ENCODE results near the gene TTLL9. TPM values are rescaled to one million over a fixed set of nuclear protein-coding genes. Genes with fewer than 3 reads are reported as not detected.

The TTLL9 gene
- polyA plus RNA-seq, 1 donor from 2014 or later, result 8.0 TPM

GRCh38 chr20:31840906-31841816 is 29.3 kb upstream of the TTLL9 start:
- Histone ChIP-seq H3K9me3 (ENCODE audit: low read length) (no peaks in the 10 kb centered on the region), H4K20me1 (ENCODE audit: insufficient read depth) (no peaks in the 10 kb centered on the region), H3K9ac (ENCODE audit: low read length) (no peak overlapping the region), H3K4me3 (ENCODE audit: low read length) (no peak overlapping the region), H3K27ac (ENCODE audit: low read length) (no peak overlapping the region), H3K9me2 (ENCODE audit: insufficient read depth, low read length) (no peaks in the 10 kb centered on the region), H3K4me2 (ENCODE audit: low read length) (no peak overlapping the region), H3F3A (ENCODE audit: insufficient read depth, low read length, poor library complexity, severe bottlenecking) (no peaks in the 10 kb centered on the region), H3K79me2 (replicated peaks; ENCODE audit: insufficient read depth, low read length) (no peaks in the 10 kb centered on the region), H2AFZ (ENCODE audit: low read depth, low read length) (no peak overlapping the region), H3K27me3 (ENCODE audit: insufficient read depth, low read depth, low read length) (no peaks in the 10 kb centered on the region), H3K36me3 (ENCODE audit: insufficient read depth, low read length) (no peaks in the 10 kb centered on the region)
- TF ChIP-seq RAD21 (conservative IDR thresholded peaks at IDR 0.05) (no peak), EZH2 (IDR thresholded peaks at IDR 0.05; ENCODE audit: borderline replicate concordance, insufficient read depth, low read length, poor library complexity, severe bottlenecking) (no peak), MXI1 (conservative IDR thresholded peaks at IDR 0.05; ENCODE audit: poor library complexity, severe bottlenecking) (no peak), EP300 (conservative IDR thresholded peaks at IDR 0.05; ENCODE audit: poor library complexity, severe bottlenecking) (no peak), SMC3 (conservative IDR thresholded peaks at IDR 0.05; ENCODE audit: poor library complexity) (no peak), TAF1 (IDR thresholded peaks at IDR 0.05; ENCODE audit: low read depth) (no peak), CTCF (IDR thresholded peaks at IDR 0.05; ENCODE audit: poor library complexity, severe bottlenecking) (no peak), POLR2AphosphoS5 (IDR thresholded peaks at IDR 0.05) (no peak)
- TF ChIP-seq, protein P1, sequence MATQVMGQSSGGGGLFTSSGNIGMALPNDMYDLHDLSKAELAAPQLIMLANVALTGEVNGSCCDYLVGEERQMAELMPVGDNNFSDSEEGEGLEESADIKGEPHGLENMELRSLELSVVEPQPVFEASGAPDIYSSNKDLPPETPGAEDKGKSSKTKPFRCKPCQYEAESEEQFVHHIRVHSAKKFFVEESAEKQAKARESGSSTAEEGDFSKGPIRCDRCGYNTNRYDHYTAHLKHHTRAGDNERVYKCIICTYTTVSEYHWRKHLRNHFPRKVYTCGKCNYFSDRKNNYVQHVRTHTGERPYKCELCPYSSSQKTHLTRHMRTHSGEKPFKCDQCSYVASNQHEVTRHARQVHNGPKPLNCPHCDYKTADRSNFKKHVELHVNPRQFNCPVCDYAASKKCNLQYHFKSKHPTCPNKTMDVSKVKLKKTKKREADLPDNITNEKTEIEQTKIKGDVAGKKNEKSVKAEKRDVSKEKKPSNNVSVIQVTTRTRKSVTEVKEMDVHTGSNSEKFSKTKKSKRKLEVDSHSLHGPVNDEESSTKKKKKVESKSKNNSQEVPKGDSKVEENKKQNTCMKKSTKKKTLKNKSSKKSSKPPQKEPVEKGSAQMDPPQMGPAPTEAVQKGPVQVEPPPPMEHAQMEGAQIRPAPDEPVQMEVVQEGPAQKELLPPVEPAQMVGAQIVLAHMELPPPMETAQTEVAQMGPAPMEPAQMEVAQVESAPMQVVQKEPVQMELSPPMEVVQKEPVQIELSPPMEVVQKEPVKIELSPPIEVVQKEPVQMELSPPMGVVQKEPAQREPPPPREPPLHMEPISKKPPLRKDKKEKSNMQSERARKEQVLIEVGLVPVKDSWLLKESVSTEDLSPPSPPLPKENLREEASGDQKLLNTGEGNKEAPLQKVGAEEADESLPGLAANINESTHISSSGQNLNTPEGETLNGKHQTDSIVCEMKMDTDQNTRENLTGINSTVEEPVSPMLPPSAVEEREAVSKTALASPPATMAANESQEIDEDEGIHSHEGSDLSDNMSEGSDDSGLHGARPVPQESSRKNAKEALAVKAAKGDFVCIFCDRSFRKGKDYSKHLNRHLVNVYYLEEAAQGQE (IDR thresholded peaks at IDR 0.05; ENCODE audit: borderline replicate concordance), result no peak

DNA sequence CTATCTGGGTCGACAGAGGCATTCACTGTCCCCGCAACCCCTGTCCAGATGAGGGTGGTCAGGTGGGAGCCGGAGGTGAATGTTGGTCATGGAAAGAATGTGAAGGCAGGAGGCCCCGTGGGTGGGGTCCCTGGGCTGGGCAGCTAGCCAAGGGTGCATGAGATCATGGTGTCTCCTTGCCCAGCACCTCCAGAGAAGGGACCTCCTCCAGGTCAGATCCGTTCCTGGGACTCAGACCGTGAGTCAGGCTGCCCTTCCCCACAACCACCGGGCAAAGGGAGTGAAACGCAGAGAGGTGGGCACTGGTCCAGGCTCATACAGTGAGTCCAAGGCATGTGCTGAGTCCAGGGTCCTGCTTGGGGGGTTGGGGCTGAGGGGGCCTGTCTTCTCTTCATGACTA is 28.5 kb upstream of the TTLL9 start:
- Histone ChIP-seq H3K36me3 (ENCODE audit: insufficient read depth, low read length) (no peaks in the 10 kb centered on the region), H3K27me3 (ENCODE audit: insufficient read depth, low read depth, low read length) (no peaks in the 10 kb centered on the region), H3K9me3 (ENCODE audit: low read length) (no peaks in the 10 kb centered on the region), H3K9me2 (ENCODE audit: insufficient read depth, low read length) (no peaks in the 10 kb centered on the region), H3K4me3 (ENCODE audit: low read length) (no peak overlapping the region), H3F3A (ENCODE audit: insufficient read depth, low read length, poor library complexity, severe bottlenecking) (no peaks in the 10 kb centered on the region), H3K79me2 (replicated peaks; ENCODE audit: insufficient read depth, low read length) (no peaks in the 10 kb centered on the region), H3K27ac (ENCODE audit: low read length) (no peak overlapping the region), H2AFZ (ENCODE audit: low read depth, low read length) (no peak overlapping the region), H4K20me1 (ENCODE audit: insufficient read depth) (no peaks in the 10 kb centered on the region), H3K9ac (ENCODE audit: low read length) (no peak overlapping the region), H3K4me2 (ENCODE audit: low read length) (no peak overlapping the region)
- TF ChIP-seq TAF1 (IDR thresholded peaks at IDR 0.05; ENCODE audit: low read depth), result no peak
- no peak for TF ChIP-seq CTCF (IDR thresholded peaks at IDR 0.05; ENCODE audit: poor library complexity, severe bottlenecking)
- no peak for TF ChIP-seq RAD21 (conservative IDR thresholded peaks at IDR 0.05)
- TF ChIP-seq, protein P1 (IDR thresholded peaks at IDR 0.05; ENCODE audit: borderline replicate concordance), result no peak
- TF ChIP-seq EP300 (conservative IDR thresholded peaks at IDR 0.05; ENCODE audit: poor library complexity, severe bottlenecking), result no peak
- no peak for TF ChIP-seq SMC3 (conservative IDR thresholded peaks at IDR 0.05; ENCODE audit: poor library complexity)
- no peak for TF ChIP-seq EZH2 (IDR thresholded peaks at IDR 0.05; ENCODE audit: borderline replicate concordance, insufficient read depth, low read length, poor library complexity, severe bottlenecking)
- no peak for TF ChIP-seq MXI1 (conservative IDR thresholded peaks at IDR 0.05; ENCODE audit: poor library complexity, severe bottlenecking)
- TF ChIP-seq POLR2AphosphoS5 (IDR thresholded peaks at IDR 0.05), result no peak

Measured in neural cell (in vitro differentiated cells).